Peyer's patch (tissue), 4 donors: ENCODE measurements around the gene GSTO2. TPM values are rescaled to one million over a fixed set of nuclear protein-coding genes. Genes with fewer than 3 reads are reported as not detected.

ENCODE experiments used
- DNase-seq, 3 donors: peaks; one replicate each; pipeline ENCODE4 v3.0.0-alpha.2; 2017 to 2019
- H3K27ac ChIP-seq, 4 donors: fragments of 200-600 bp; sonication (generic); one replicate each; pipeline ENCODE4 v1.5.1; 2016 to 2019
- H3K27me3 ChIP-seq, 2 donors: fragments of 200-600 bp; sonication (generic); one replicate each; pipeline ENCODE4 v1.5.1; 2019
- H3K36me3 ChIP-seq, 3 donors: fragments of 200-600 bp; sonication (generic); one replicate each; pipeline ENCODE4 v1.5.1; 2016 to 2019
- H3K4me1 ChIP-seq, 4 donors: fragments of 200-600 bp; sonication (generic); one replicate each; pipeline ENCODE4 v1.5.1; 2016 to 2019
- H3K4me3 ChIP-seq, 4 donors: fragments of 200-600 bp; sonication (generic); 1 replicate in 3 of 4; 2 replicates in 1 of 4; pipeline ENCODE4 v1.5.1; 2016 to 2019; ENCODE audit warnings: mild to moderate bottlenecking in 1 of 4
- H3K9me3 ChIP-seq, 4 donors: fragments of 200-600 bp; sonication (generic); one replicate each; pipeline ENCODE4 v1.5.1; 2016 to 2019; ENCODE audit warnings: mild to moderate bottlenecking in 1 of 4
- POLR2A ChIP-seq, 2 donors: fragments of 450-650 bp; IDR thresholded peaks; one replicate each; pipeline ENCODE4 v1.5.1; 2017; ENCODE audit warnings: antibody characterized with exemption in 2 of 2, mild to moderate bottlenecking in 2 of 2, moderate library complexity in 2 of 2
- total RNA-seq, 4 donors: library from RNA; depleted of rRNA; stranded (reverse); fragments of >200 nt; gene quantifications; one replicate each; pipeline ENCODE4 v1.1.0, GENCODE V29; 2016
- TF ChIP-seq, protein P1 (sequence below), 6 experiments: fragments of 450-650 bp in 4 of 6; fragments of 200-600 bp in 2 of 6; sonication (generic) in 1 of 6; IDR thresholded peaks; one replicate each; pipeline ENCODE4 v1.5.1; 2017 to 2019; ENCODE audit warnings: antibody characterized with exemption in 6 of 6, mild to moderate bottlenecking in 3 of 6, moderate library complexity in 1 of 6

The GSTO2 gene
- total RNA-seq, 4 donors from 2014 or later = 9.1 to 15.5 (median 13.7) TPM

DNA sequence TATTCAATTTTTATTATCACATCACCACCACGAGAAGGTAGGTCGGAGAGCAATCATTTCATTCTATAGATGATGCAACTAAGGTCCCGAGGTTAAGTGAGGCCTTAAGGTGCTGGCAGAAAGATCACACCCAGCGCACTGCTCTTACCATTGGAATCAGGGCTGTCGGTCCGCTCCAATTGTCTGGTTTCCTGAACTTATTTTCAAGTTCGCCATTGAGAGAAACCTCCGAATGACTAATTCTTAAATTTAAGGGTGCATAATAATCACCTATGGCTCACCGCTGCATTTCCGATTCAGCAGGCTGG, 625 bp upstream of the GSTO2 start:
- H3K4me3 ChIP-seq = peak overlapping the region; percentile 63 to 90 (median 77)
- peak overlapping the region; percentile 87 to 95 (median 90) for H3K27ac ChIP-seq
- no peaks in the 10 kb centered on the region for H3K9me3 ChIP-seq
- TF ChIP-seq POLR2A (IDR thresholded peaks at IDR 0.05) = no peak
- TF ChIP-seq, protein P1, sequence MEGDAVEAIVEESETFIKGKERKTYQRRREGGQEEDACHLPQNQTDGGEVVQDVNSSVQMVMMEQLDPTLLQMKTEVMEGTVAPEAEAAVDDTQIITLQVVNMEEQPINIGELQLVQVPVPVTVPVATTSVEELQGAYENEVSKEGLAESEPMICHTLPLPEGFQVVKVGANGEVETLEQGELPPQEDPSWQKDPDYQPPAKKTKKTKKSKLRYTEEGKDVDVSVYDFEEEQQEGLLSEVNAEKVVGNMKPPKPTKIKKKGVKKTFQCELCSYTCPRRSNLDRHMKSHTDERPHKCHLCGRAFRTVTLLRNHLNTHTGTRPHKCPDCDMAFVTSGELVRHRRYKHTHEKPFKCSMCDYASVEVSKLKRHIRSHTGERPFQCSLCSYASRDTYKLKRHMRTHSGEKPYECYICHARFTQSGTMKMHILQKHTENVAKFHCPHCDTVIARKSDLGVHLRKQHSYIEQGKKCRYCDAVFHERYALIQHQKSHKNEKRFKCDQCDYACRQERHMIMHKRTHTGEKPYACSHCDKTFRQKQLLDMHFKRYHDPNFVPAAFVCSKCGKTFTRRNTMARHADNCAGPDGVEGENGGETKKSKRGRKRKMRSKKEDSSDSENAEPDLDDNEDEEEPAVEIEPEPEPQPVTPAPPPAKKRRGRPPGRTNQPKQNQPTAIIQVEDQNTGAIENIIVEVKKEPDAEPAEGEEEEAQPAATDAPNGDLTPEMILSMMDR (IDR thresholded peaks at IDR 0.05) = no peak
- no peak for DNase-seq
- no peaks in the 10 kb centered on the region for H3K27me3 ChIP-seq
- peaks cover 0 to 40% (median 0%) of the 10 kb centered on the region in 3 donors for H3K36me3 ChIP-seq
- H3K4me1 ChIP-seq = peaks cover 0 to 13% (median 0%) of the 10 kb centered on the region in 4 donors

DNA sequence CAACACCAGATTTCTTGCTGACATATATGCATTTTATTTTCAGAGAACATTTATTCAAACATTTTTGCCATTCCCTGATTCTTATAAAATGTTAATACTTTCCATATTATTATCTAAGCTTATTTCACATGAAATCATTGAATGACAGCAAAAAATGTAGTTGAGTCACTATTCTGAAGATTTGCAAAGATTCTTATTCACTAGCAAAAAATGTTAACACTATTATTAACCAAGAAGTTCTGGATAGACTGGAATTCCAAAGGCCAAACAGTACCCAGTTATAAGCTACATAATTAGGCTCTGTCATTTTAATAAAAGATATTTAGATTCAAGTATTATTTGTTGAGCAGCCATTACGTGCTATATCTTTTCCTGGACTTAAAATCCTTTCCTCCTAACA, 4.3 kb downstream of the GSTO2 start:
- Histone ChIP-seq H3K9me3 (no peaks in the 10 kb centered on the region), H3K4me1 (peaks cover 0 to 5% (median 0%) of the 10 kb centered on the region in 4 donors), H3K4me3 (no peak overlapping the region), H3K27ac (no peak overlapping the region), H3K27me3 (no peaks in the 10 kb centered on the region), H3K36me3 (no peaks in the 10 kb centered on the region)
- no peak for DNase-seq
- TF ChIP-seq, protein P1 (IDR thresholded peaks at IDR 0.05) = no peak
- TF ChIP-seq POLR2A (IDR thresholded peaks at IDR 0.05) = no peak

DNA sequence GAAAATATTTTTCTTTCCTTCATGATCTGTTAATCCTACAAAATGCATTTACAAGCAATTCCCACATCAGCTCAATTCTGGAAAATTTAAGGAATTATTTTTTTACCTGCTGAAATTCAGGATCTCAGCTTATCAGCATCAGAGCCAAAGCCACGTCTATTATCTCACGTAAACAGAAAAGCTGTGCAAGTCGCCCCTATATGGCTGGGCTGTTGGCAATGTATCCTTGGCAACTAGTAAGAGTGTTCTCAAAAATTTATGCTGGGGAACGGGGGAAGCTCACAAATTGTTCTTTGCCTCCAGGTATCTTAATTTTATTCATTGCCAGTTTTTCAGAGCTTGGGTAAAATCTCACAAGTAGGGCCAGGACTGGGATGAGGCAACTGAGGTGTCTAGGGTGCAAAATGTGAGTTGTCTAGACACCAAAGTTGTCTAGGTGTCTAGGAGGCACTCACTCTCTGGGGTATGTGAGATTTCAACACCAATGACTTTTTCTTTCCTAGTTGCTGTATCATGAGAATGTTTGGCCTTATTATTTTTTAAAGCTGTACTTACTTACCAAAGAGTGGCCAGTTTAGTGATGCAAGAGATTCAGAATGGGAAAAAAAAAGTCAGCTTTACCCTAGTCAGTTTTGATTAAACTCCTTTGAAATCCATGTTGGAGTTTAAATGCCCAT, 5.1 kb downstream of the GSTO2 start:
- H3K36me3 ChIP-seq = no peaks in the 10 kb centered on the region
- H3K4me3 ChIP-seq = no peak overlapping the region
- no peak for DNase-seq
- H3K27me3 ChIP-seq = no peaks in the 10 kb centered on the region
- no peak overlapping the region for H3K27ac ChIP-seq
- H3K4me1 ChIP-seq = peaks cover 0 to 5% (median 0%) of the 10 kb centered on the region in 4 donors
- no peaks in the 10 kb centered on the region for H3K9me3 ChIP-seq
- TF ChIP-seq, protein P1 (IDR thresholded peaks at IDR 0.05) = no peak
- TF ChIP-seq POLR2A (IDR thresholded peaks at IDR 0.05) = no peak

DNA sequence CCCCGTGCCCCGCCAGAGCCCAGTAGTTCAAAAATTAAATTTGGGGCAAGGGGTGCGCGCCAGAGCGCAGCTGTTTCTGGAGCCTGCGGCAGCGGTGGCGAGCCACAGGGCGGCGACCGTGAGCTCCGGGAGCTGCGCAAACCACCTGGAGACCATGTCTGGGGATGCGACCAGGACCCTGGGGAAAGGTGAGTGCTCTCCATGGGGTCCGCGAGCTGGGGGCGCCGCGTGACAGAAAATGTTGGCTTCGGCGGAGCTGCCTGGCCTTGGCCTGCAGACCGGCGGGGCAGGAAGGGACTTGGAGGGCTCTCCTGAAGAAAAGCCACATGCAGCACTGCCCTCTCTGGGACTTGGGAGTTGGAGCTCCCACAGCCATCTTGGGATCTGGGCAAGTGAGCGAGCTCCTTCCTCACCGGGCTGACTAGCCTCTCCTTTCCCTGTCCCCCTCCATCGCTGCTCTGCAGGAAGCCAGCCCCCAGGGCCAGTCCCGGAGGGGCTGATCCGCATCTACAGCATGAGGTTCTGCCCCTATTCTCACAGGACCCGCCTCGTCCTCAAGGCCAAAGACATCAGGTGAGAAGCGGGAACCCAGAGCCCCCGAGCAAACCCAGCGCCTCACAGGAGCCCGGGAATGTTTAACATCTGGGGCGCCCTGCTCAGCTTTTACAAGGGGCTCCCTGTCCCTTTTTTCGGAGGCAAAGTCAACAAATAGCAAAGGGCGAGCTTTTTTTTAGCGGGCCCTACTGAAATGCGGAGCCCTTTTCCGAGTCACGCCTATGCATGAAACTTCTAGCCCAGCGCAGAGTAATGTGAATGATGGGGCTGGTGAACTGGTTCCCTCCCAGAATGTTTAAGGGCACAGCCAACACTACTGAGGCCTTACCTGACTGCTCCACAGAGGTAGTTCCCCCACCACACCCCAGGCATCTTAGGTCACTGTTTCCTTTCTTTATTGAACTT, 6.1 kb downstream of the GSTO2 start:
- Histone ChIP-seq H3K4me3 (peak overlapping the region in 3 of 4 donors; percentile 24 to 52 (median 50)), H3K36me3 (no peaks in the 10 kb centered on the region), H3K9me3 (no peaks in the 10 kb centered on the region), H3K4me1 (peaks cover 0 to 5% (median 0%) of the 10 kb centered on the region in 4 donors), H3K27ac (peak overlapping the region in 1 of 4 donors; percentile 11), H3K27me3 (no peaks in the 10 kb centered on the region)
- DNase-seq = peak in 2 of 3 donors; percentile 68 to 81
- no peak for TF ChIP-seq POLR2A (IDR thresholded peaks at IDR 0.05)
- TF ChIP-seq, protein P1 (IDR thresholded peaks at IDR 0.05) = peak in 5 of 6 experiments; percentile 55 to 81 (median 80)

DNA sequence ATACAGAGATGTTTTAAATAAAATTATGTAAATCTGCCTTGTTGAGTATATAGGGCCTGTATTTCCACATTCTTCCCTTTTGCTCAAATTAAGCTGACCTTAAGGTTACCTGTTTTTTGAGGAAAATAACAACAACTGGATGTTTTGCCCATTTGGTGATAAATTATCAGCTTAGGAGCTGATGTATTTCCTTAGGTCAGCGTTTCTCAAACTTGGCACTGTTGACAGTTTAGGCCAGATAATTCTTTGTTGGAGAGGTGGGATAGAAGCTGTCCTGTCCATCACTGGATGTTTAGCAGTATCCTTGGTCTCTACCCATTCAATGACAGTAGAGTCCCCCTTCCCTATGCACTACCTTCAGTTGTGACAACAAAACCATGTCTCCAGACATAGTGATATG, 7.2 kb downstream of the GSTO2 start:
- TF ChIP-seq POLR2A (IDR thresholded peaks at IDR 0.05) = no peak
- TF ChIP-seq, protein P1 (IDR thresholded peaks at IDR 0.05) = no peak
- Histone ChIP-seq H3K27me3 (no peaks in the 10 kb centered on the region), H3K4me3 (no peak overlapping the region), H3K4me1 (peaks cover 0 to 5% (median 0%) of the 10 kb centered on the region in 4 donors), H3K27ac (no peak overlapping the region), H3K9me3 (no peaks in the 10 kb centered on the region), H3K36me3 (no peaks in the 10 kb centered on the region)
- no peak for DNase-seq
